Measurements from ENCODE around the gene EXOSC10. TPM values are rescaled to one million over a fixed set of nuclear protein-coding genes. Genes with fewer than 3 reads are reported as not detected.

Gene EXOSC10
- total and polyA plus RNA-seq, 9 of the 15 experiments (the other 6 are each of a cell fraction or from before 2014, with no cell fraction given): 23.4 to 150 (median 105) TPM

- DNase-seq (ENCODE audit: extremely low read depth in 1 of 4, low spot score in 3 of 4): no peak
- ChIA-PET CTCF (ENCODE audit: low intra/inter-chr PET ratio) (no interaction called here), POLR2A (no interaction called here)
- no peaks in the 10 kb centered on the region for H4K20me1 ChIP-seq (replicated peaks; ENCODE audit: control insufficient read depth, insufficient read depth, low read length)
- no peak overlapping the region for H3K4me3 ChIP-seq
- H2AFZ ChIP-seq (ENCODE audit: low read depth, low read length): no peak overlapping the region
- H3K9me1 ChIP-seq (ENCODE audit: control insufficient read depth, insufficient read depth, low read length): no peaks in the 10 kb centered on the region
- H3K9me3 ChIP-seq (replicated peaks; ENCODE audit: control insufficient read depth, insufficient read depth, low read depth, low read length): no peaks in the 10 kb centered on the region
- no TSS peak for BruUV-seq (replicated peaks)
- no peak for FAIRE-seq
- H3K27me3 ChIP-seq (ENCODE audit: control insufficient read depth in 2 of 2, insufficient read depth in 2 of 2, low read length in 2 of 2): no peaks in the 10 kb centered on the region
- no peaks in the 10 kb centered on the region for H3K79me2 ChIP-seq (ENCODE audit: control insufficient read depth, insufficient read depth, low read length)
- 91% methylated on average over 10 of the region's 10 CpGs for WGBS (ENCODE audit: insufficient coverage, low coverage, missing lambda C conversion rate)
- intact Hi-C loops (cut with micrococcal nuclease) (no loop called here), in situ Hi-C loops (cut with MboI) (no loop called here)
- peaks cover 46% of the 10 kb centered on the region for H3K36me3 ChIP-seq (ENCODE audit: control insufficient read depth, insufficient read depth, low read length)
- H3K27ac ChIP-seq (ENCODE audit: extremely low read depth, low read depth, low read length): no peak overlapping the region
- no peak overlapping the region for H3K9ac ChIP-seq (ENCODE audit: insufficient read depth in 1 of 2, low read depth in 2 of 2, low read length in 2 of 2)
- no peaks in the 10 kb centered on the region for H3K4me1 ChIP-seq (replicated peaks in 1 of 2; ENCODE audit: control insufficient read depth in 2 of 2, insufficient read depth in 2 of 2, low read length in 2 of 2)
- no peak for ATAC-seq
- no peak overlapping the region for H3K4me2 ChIP-seq (ENCODE audit: insufficient read depth, low read length)
- no peak for TF ChIP-seq PATZ1 (CRISPR knock-in tag; IDR thresholded peaks at IDR 0.05; ENCODE audit: borderline replicate concordance)
- no peak for TF ChIP-seq ZC3H8 (IDR thresholded peaks at IDR 0.05)
- no peak for TF ChIP-seq MBD2 (IDR thresholded peaks at IDR 0.05; ENCODE audit: borderline replicate concordance, low read depth)
- TF ChIP-seq MXD1 (CRISPR knock-in tag; IDR thresholded peaks at IDR 0.05; ENCODE audit: borderline replicate concordance, poor library complexity, severe bottlenecking): no peak
- no peak for TF ChIP-seq ZNF444 (CRISPR knock-in tag; IDR thresholded peaks at IDR 0.05)
- no peak for TF ChIP-seq ELF1 (tag; IDR thresholded peaks at IDR 0.05)
- no peak for TF ChIP-seq ZBTB9 (CRISPR knock-in tag; IDR thresholded peaks at IDR 0.05)
- no peak for TF ChIP-seq ZNF395 (CRISPR knock-in tag; IDR thresholded peaks at IDR 0.05)
- no peak for TF ChIP-seq ARID2 (IDR thresholded peaks at IDR 0.05)
- TF ChIP-seq ZBTB5 (IDR thresholded peaks at IDR 0.05): no peak
Measured at GRCh38 chr1:11105586-11105985, 5.9 kb upstream of the EXOSC10 start.

Data from K562 (cell line).